Limb (tissue), 2 donors: ENCODE measurements around the gene OXT.

ENCODE experiments used
- DNase-seq, 2 donors: peaks; one replicate each; pipeline ENCODE4 v3.0.0-alpha.2; 2016; ENCODE audit errors: extremely low spot score in 2 of 2

OXT gene

DNA sequence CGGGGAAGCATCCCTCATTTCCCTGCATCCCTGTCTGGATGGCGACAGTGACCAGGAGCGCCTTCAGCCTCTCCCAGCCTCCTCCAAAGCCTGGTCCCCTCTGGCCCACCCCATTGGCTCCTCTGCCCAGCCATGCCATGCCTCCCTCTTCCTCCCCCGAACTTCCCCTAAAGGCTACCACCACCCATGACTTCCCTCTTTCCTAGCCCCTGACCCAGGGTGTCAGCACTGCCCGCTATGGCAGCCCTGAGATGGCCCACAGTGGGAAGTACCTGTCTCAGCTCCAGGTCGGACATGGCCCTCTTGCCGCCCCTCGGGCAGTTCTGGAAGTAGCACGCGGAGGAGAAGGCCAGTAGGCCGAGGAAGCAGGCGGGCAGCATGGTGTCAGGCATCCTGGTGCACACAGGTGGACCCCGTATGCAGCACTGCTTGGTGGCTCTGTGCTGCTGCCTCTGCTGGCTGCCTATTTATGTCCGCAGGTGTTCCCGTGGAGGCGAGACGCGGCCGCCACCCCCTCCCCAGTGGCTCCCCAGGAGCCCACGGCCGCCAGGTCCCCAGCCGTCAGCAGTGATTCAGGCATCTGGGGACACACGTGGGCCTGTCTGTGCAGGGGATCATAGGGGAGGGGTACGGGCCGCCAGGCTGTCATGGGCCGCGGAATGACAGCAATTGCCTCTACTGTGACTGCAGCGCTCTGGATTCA lies 13.0 kb downstream of the OXT start, which contains the start of gene AVP:
Gene AVP (minus strand): TSS at position 442 of the 703 bp plus-strand sequence. CDS start 50 bp downstream, at position 392.
- no peak for DNase-seq

DNA sequence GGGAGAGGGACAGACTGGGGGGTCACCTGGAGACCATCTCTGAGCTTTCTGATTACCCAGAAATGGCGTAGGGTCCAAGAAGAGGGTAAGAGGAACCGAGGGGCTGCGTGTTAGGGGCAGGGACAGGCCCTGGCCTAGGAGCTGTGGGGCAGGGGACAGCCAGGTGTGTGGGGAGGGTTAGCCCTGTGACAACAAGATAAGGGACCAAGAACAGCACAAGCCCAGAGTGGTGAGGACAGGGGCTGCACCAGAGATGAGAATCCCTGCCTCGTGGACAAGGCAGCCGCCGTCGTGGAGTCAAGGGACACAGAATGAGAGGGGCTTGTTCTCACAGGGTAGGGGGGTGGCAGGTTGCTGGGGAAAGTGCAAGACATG lies 13.6 kb downstream of the OXT start:
- no peak for DNase-seq

DNA sequence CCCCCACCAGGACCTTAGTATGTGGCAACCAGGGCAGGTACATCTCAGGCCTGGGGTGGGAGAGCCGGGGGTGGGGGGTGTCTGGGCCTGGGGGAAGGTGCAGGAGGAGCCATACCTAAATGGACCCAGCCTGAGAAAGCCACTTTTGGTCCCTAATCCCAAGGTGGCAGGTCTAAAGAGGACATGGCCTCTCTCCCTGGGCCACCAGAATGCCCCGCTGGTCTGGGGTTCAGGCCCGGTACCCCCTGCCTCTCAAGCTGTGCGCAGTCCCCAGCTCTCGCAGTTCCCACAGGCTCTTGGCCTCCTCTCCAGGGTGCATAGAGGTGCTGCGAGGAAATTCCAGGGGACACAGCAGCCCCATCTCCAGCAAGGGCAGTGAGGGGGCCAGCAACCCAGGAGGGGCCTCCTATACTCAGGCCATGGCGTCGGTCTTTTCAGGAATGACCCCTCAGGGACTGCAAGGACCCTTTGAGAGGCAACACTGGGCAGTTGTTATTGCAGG lies 14.2 kb downstream of the OXT start:
- DNase-seq, result no peak

DNA sequence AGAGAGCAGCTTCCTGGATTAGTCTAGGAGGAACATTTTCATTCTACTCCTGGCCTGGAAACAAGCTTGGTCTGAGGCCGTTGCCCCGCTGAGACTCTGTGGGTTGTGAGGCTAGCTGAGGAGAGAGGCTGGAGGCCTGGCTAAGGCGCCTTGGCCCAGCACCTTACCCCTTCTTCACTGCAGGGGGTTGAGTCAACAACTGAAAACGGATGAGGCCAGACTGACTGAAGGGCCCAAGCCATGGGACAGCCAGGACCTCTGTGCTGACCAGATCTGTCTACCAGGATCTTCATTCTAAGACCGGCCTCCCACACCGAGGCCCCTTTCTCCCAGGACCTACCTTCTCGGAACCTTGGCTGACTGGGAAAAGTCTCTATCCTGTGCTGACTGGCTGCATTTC lies 16.6 kb downstream of the OXT start:
- DNase-seq, result no peak

DNA sequence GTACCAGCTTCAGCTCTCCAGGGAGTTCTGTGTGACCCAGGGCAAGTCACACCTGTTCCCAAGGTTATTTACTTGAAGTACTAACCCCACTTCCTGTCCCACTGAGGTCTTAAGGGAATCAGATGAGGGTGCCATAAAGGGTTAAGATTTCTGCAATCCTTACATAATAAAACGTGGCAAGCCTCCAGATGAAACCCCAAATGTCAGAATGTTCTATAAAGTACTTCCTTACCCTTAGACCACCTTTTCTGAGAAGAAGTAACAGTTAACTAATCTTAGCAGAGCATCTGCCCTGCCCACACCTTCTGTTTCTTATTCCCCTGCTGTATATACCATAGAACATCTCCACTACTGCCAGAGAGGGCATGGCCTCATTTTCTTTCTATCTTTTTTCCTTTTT lies 19.1 kb downstream of the OXT start:
- DNase-seq, result no peak

DNA sequence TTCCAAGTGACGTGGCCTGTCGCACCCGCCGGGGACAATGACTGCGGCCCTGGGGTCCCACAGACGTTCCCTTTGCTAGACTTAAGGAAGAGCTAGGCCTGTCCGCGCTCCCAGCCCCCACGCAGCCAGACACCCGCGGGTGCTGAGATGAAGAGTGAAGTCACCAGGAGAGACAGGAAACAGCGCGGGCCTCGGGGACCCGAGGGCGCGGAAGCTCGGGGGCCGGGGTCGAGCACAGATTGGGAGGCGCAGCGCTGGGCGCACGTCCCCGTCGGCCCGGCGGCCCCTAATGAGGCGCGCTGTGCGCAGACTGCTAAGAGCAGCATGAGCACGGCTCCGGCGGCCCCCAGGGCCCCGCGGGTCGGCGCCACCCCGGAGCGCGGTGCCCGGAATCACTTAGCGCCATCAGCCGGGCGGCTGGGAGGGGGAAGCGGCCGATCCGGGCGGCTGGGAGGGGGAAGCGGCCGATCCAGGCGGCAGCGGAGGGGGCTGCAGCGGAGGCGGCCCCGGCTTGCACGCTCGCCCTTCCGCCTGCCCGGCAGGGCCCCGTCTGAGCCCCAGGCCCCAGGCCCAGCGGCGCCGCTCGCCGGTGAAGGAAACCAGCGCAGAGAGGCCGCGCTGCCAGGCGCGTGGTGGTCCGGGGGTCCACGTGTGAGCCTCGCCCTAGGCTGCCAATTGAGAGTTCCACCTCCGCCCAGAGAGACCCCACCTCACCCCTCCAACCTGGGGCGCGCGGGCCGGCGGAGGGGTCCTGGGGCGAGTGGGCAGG lies 21.4 kb downstream of the OXT start:
- DNase-seq, result no peak

DNA sequence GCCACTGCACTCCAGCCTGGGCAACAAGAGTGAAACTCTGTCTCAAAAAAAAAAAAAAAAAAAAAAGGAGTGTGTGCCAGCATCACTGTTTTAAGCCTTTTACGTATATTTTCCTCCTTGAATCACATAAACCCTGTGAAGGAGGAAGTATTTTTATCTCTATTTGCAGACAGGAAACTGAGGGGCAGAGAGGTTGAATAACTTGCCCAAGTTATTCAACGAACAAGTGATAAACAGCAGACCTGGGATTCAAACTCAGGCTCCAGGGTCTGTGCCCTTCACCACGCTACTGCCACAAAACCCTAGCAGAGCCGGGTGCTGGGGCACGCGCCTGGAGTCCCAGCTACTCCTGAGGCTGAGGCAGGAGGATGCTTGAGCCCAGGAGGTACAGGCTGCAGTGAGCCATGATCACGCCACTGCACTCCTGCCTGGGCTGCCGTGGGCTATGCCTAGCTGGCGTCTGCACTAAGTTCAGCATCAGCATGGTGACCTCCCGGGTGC lies 22.5 kb downstream of the OXT start:
- no peak for DNase-seq

DNA sequence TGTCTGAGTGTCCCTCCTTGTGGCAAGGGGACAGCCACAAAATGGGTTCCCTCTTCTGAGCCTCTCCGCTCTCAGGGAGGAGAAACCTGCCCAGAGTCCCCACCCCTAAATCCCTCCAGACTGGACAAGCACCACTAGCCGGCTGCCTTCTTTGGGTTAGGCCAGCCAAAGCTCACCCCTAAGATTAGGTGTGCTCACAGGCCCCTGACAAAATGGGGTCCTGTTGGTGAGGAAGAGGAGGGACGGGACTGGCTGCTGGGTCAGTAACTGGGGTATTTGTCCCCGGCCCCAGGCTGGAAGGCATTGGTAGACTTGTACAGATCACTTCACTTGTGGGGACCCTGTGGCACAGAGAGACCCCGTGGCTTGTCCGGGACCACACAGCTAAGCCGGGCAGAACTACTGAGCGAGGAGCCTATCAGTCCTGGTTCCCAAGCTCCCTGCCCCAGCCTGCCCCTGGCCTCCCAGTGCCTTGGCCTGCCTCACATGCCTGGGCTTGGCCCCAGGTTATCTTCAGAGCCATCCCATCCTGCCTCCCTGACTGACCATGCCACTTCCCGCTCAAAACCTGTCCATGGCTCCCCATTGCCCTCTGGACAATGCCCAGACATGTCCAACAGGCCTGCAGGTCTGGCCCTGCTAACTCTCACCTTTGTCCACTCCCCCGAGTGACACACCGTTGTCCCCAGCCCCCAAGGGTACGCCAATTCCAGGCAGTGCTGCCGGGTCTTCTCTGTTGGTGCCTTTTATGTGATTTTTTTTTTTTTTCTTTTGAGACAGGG lies 23.6 kb downstream of the OXT start:
- DNase-seq, result no peak

DNA sequence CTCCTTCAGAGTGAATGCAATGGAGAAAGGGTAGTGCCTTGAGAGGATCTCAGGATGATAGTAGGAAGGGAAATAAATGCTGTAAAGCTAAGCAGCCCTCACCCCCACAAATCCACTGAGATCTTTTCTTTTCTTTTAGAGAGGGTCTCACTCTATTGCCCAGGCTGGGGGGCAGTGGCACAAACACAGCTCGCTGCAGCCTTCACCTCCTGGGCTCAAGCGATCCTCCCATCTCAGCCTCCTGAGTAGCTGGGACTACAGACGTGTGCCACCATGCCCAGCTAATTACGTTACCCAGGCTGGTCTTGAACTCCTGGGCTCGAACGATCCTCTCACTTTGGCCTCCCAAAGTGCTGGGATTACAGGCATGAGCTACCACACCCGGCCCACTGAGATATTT lies 29.1 kb downstream of the OXT start:
- DNase-seq, result no peak

DNA sequence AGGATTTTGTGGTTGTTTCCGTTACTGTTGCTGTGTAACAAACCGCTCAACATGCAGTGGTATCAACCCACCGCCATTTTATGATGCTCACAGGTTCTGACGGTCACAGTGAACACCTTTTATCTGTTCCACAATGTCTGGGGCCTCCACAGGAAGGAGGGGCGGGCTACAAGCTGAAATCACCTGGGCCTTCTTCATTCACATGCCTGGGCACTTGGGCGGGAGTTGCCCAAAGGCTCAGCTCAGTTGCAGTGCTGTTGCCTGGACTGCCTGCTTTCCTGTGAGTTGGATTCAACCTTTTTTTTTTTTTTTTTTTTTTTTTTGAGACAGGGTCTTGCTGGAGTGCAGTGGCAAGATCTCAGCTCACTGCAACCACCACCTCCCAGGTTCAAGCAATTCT lies 29.8 kb downstream of the OXT start:
- no peak for DNase-seq

DNA sequence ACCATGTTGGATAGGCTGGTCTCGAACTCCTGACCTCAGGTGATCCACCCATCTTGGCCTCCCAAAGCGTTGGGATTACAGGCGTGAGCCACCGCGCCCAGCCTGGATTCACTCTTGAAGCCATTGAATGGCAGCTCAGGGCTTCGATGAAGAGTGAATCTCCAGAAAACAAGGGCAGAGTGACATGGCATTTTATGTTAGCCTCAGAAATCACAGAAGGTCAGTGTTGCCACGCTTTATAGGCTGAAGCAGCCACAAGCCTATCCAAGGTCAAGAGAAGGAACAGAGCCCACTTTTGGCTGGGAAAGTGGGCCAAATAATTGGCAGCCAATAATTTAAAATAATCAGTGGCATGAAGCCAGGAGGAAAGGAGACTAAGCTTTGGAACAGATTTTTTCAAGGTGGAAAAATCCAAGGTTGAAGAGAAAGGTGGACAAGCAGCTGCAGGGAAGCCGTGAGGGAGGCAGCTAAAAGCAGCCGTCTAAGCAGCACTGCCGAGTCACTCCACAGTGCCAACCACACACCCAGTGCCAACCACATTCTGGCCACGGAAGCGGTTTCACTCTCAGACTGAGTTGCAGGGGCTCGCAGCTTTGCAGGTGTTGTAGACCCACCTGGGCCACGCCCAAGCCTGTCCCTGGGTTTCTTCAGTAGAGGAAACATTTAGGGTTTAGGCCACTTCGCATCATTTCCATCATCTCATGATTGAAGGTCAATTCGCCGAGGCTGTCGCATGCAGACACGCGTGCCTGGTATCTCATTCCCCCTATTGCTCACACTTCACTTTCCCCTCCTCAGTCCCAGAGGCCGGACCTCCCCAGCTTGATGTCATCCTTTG lies 30.5 kb downstream of the OXT start:
- no peak for DNase-seq

DNA sequence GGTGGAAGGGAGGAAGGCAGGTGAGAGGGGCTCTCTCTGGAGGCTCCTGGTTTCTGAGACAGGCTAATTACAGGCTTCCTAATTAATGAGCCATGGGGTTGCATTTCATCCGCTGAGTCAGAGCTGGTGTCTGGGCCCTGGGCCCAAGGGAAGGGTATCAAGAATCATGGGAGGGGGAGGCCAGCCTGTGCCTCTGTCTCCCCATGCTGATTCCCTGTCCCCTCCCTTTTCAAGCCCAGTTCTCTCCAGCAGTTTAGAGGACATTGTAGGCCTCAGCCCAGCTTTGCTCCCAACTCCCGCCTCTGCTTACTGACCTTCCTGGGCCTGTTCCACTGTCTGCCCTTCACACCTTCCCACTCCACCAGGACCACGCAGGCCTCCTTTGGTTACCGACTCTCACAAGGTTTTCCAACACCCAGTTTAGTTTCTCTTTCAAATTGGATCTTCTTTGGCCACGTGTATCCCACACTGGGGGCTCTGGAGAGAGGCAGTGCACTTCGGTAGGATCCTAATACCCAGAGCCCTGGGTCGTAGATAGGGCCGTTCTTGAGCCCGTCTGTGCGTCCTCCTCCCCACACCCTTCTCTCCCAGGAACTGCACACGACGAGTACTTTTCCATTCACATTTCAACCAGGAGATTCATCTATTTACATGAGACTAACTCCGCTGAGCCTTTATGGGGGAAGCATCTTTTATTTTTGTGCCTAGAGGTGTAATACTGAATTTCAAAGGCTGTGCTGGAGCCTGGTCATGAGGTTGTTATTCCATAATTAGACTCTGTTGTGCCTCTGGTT lies 31.4 kb downstream of the OXT start:
- no peak for DNase-seq

DNA sequence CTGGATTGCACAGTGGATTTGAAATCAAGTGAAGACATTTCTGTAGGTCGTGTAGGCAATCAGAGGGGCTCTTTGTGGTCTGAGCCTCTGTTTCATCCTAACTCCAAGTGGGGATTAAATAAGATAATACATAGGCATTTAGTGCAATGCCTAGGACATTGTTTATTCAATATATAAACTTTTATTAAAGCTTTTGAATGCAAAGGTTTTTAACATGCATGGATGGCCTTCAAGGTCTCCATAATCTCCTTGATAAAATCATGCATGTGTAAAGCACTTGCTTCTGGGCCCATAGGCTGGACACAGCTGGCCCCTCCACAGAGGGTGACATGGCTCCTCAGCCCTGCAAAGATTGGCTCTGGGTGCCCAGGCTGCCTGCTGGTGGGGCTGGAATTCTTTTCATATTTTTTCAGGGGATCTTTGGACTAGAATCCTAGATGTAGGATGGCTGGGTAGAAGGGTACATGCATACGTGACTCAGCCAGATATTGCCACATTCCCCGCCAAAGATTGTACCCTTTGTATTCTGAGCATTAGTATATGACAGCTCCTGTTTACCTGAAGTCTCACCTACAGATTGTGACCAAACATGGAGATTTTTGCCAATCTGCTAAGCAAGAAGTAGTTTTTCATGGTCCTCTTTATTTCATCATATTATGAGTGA lies 32.1 kb downstream of the OXT start:
- no peak for DNase-seq

DNA sequence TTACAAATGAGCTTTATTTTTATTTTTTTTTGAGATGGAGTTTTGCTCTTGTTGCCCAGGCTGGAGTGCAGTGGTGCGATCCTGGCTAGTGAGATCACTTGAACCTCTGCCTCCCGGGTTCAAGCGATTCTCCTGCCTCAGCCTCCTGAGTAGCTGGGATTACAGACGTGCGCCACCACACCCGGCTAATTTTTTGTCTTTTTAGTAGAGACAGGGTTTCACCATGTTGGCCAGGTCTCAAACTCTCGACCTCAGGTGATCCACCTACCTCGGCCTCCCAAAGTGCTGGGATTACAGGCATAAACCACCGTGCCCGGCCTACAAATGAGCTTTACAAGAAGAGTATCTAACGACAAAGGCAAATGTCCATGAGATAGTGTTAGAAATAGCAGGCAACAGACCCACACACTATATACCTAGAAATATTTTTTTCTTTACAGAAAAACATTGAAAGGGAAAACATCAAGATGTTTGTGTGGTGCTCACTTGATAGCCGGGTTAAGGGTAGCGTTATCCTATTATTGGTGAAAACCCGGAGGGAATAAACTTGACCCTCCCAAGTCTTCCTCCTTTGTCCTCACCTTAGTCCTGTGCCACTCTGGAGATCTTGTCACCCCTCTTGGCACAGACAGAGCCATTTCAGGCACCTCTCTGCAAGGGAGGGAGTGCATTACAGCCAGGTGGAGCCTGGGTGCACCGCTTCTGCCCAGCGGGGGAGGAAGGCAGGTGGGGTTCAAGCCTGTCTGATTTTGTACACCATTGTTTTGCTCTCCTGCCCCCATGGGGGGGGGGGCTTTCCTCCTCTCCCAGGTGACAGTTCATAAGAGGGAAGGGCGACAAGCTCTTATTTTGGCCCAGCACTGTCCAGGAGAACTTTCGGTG lies 34.1 kb downstream of the OXT start:
- DNase-seq, result no peak

DNA sequence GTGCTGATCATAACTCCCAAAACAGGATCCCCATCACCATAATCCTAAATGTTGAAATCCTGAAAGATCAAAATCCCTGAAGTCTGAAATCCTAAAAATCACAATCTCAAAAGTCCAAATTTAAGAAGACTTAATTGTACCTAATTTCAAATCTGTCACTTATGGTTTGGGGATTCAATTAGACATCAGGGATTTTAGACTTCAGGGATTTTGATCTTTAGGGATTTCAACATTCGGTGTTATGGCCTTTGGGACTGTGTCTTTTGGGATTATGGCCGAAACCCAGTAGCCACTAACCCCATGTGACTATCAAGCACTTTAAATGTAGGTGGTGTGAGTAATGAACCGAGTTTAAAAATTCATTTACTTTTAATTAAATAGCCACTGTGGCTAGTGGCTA lies 34.8 kb downstream of the OXT start:
- DNase-seq, result no peak

DNA sequence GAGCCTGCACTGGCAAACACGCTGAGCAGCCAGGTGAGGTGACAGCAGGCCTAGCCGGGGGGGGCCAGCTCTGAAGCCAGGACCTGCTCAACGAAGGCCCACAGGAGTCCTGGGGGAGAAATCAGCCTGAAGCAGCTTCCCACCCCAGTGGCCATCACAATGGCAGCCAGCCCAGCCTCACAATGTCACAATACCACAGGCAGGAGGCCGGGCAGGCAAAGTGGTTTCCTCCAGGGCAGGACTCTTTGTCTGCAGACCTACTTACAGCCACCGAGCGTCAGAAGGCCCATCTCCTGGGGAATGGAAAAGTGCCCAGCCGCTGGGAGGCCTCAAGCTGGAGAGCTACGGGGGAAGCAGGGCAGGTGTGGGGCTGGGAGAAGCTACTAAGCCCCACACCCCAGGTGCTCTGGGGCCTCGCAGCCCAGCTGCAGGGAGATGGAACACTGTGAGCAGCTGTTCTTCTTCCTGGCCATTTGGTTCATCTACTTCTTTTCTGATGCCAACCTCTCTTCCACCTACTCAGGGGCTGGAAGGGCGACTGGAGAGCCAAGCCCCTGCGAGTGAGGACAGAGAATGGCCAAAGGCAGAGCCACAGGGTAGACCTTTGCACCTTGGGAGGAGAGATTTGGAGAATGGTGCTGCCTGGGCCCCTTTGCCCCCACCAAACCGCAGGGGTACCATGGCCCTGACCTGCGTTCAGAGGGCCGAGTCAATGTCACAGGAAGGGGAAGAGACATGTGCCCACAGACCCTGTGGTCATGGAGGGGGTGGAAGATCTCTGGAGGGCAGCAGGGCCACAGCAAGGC lies 35.4 kb downstream of the OXT start:
- DNase-seq, result no peak

DNA sequence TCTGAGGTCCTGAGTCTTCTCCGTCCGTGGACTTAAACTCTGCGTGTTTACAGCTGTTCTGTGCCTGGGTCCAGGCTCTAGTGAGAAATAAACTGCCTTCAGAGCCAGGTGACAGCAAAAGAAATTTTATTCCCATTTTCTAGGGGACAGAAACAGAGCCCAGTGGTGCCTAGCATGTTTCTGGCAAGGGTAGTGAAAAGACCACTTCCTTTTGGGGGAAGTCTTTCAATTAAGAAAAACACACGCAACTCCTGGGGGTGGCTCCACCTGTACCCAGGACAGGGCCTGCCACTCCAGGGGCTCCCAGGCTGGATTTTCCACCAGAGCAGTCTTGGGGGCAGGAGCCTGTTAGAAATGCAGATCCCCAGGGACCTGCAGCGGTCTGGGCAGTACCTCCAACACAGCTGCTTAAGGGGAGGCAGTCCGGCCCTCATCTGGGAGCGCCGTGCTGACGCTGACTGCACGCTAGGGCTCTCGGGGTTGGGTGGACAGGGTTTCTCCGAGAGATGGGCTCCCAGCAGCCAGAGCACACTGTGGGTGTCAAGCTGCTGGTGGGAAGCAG lies 36.1 kb downstream of the OXT start:
- no peak for DNase-seq
